H7 (cell line): ENCODE data around the gene LRFN3. TPM values are rescaled to one million over a fixed set of nuclear protein-coding genes. Genes with fewer than 3 reads are reported as not detected.

Experiments
- DNase-seq: peaks from one replicate; pipeline ENCODE4 v3.0.0; 2012
- H3K27me3 ChIP-seq: 2 replicates; pipeline ENCODE4 v1.6.0; 2011; ENCODE audit warnings: mild to moderate bottlenecking, low read length; ENCODE audit not compliant: control insufficient read depth, insufficient read depth
- H3K36me3 ChIP-seq: replicated peaks from 2 replicates; pipeline ENCODE4 v1.5.1; 2011; ENCODE audit warnings: low read length; ENCODE audit not compliant: control insufficient read depth, insufficient read depth
- H3K4me3 ChIP-seq: 2 replicates; pipeline ENCODE4 v1.5.1; 2011; ENCODE audit warnings: low read depth, mild to moderate bottlenecking, control low read depth, low read length, moderate library complexity; ENCODE audit not compliant: insufficient read depth
- total RNA-seq: library from RNA; depleted of rRNA; stranded (reverse); fragments of >200 nt; shearing (Covaris generic); gene quantifications from 2 replicates; pipeline ENCODE4 v1.2.3, GENCODE V29; 2014

Gene LRFN3
- total RNA-seq, 1 experiment from 2014 or later, result 9.9 TPM

DNA sequence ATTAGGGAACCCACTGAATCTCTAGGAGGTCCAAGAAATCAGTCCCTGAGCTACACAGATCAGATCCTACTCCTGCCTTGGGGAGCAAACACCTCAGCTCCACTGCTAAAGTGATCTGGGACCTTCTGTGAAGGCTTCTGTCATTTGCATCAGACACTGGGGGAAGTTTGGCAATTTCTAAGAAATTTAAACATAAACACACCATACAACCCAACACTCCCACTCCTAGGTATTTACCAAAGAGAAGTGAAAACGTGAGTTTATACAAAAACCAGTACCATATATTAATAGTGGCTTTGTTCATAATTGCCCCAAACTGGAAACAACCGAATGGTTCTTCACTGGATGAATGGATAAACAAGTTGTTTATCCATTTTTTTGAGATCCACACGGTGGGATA is 20.7 kb upstream of the LRFN3 start:
- no peaks in the 10 kb centered on the region for H3K36me3 ChIP-seq
- H3K4me3 ChIP-seq, result no peak overlapping the region
- H3K27me3 ChIP-seq, result no peaks in the 10 kb centered on the region
- DNase-seq, result no peak

DNA sequence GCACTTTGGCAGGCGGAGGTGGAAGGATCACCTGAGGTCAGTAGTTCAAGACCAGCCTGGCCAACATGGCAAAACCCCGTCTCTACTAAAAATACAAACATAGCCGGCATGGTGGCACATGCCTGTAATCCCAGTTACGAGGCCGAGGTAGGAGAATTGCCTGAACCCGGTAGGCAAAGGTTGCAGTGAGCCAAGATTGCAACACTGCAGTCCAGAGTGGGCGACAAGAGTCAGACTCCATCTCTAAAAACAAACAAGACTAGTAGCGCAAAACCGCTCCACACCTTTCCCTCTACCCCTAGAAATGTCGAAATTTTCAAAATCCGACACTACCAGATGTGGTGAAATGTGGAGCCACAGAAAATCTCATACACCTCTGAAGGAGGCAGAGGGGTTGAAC is 16.9 kb upstream of the LRFN3 start:
- Histone ChIP-seq H3K4me3 (no peak overlapping the region), H3K36me3 (no peaks in the 10 kb centered on the region), H3K27me3 (no peaks in the 10 kb centered on the region)
- DNase-seq, result no peak

DNA sequence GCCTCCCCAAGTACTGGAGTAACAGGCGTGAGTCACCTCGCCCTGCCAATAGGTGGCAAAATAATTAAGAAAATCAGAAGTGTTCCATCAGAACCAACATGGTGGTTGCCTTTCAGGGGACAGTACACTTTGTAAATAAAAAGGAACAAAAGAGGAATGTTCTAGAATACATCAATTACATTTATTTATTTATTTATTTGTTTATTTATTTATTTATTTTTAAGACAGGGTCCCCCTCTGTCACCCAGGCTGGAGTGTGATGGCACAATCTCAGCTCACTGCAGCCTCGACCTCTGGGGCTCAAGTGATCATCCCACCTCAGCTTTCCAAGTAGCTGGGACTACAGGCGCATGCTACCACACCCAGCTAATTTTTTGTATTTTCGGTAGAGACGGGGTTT is 15.2 kb upstream of the LRFN3 start:
- Histone ChIP-seq H3K36me3 (no peaks in the 10 kb centered on the region), H3K4me3 (no peak overlapping the region), H3K27me3 (no peaks in the 10 kb centered on the region)
- no peak for DNase-seq

DNA sequence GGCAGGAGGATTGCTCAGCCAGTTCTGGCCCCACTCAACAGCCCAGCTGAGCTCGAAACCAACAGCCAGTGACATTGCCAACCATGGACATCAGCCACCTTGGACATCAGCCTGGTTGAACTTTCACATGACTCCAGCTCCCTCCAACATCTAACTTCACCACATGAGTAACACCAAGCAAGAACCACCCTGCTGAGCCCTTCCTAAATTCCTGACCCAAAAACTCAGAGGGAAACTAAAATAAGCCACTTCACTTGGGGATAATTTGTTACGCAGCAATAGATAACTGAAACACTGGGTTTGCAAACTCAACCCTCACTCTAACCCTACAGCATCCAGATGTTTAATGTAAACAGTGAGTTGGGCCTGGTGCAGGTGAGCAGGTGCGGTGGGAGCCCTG is 10.7 kb upstream of the LRFN3 start:
- DNase-seq, result no peak
- no peaks in the 10 kb centered on the region for H3K27me3 ChIP-seq

DNA sequence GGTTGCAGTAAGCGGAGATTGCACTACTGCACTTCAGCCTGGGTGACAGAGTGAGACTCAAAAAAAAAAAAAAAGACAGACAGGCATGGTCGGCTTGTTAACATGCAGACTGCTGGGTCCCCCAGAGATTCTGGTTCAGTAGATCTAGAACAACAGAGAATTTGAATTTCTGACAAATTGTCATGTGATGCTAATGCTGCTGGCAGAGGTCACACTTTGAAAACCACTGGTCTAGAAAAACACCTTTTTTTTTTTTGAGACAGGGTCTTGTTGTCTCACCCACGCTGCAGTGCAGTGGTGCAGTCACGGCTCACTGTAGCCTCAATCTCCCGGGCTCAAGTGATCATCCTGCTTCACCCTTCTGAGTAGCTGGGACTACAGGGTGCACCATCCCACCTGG is 7.7 kb upstream of the LRFN3 start:
- no peak for DNase-seq
- Histone ChIP-seq H3K27me3 (no peaks in the 10 kb centered on the region), H3K4me3 (no peak overlapping the region), H3K36me3 (no peaks in the 10 kb centered on the region)

More for the DNA sequence above, 10.7 kb upstream of the LRFN3 start:
- Histone ChIP-seq H3K36me3 (no peaks in the 10 kb centered on the region), H3K4me3 (no peak overlapping the region)

DNA sequence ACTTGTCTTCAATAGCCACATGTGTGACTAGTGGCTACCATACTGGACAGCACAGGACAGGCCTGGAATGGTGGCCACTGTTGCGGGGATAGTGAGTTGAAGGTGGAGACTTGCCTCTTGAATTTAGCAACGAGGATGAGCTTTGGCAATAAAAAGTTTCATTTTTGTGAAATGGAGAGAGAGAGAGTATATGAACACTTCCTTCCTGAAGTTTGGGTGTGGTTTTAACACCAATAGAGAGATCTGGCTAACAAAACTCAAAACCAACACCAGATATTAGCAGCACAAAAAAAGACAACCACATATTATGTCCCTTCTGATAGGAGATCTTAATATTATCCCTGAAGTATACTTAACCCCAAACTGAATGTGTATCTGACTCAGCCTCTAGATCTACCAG is 6.3 kb upstream of the LRFN3 start:
- no peaks in the 10 kb centered on the region for H3K27me3 ChIP-seq
- H3K36me3 ChIP-seq, result no peaks in the 10 kb centered on the region
- H3K4me3 ChIP-seq, result no peak overlapping the region
- DNase-seq, result no peak

DNA sequence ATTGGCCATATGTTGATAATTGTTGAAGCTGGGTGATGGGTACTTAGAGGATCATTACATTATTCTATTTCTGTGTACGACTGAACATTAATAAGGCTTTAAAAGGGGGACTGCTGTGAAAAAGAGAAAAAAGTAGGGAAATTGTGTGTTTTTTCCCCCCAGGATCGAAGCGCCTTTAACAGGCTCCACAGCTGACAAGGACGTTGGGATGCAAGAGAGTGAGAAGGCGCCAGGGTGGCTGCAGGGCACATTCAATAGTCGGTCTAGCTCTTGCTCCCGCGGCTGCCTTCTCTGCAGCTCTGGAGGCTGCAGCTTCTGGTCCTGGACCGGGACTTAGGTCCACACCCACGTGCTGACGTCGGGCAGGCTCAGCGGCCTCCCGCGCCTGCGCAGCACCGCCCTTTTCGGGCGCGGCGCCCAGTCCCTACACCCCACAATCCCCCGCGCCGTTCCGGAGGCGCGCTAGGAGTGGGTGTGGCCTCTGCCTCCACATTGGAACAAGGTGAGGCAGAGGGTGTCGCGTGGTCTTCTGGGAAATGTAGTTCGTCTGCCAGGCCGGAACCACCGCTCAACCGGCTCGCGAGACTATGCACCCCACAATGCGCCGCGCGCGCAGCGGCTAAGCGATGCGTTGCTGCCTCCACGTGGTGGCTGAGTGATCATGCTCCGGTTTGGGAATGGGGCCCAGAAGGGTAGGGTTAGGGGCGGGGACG is 4.9 kb upstream of the LRFN3 start:
- Histone ChIP-seq H3K4me3 (peak overlapping the region; percentile 12; the same call in 1 of the 2 replicates), H3K36me3 (no peaks in the 10 kb centered on the region), H3K27me3 (no peaks in the 10 kb centered on the region)
- peak; percentile 99 for DNase-seq

DNA sequence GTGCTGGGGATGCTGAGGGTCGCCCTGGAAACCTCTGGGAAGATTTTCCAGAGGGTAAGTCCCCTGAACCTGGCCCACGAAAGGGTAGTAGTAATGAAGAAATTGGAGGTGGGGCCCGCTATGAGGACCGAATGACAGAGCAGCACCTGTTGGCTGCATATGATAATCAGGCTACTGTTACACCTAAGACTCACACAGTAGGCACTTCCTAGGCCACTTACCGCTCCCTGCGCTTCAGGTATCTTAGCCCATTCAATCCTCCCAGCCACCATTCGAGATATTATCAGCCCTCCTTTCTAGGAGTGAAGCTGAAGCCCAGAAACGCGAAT is 4.3 kb upstream of the LRFN3 start:
- no peak for DNase-seq
- H3K36me3 ChIP-seq, result no peaks in the 10 kb centered on the region
- no peaks in the 10 kb centered on the region for H3K27me3 ChIP-seq
- H3K4me3 ChIP-seq, result peak overlapping the region; percentile 8; the same call in 1 of the 2 replicates

DNA sequence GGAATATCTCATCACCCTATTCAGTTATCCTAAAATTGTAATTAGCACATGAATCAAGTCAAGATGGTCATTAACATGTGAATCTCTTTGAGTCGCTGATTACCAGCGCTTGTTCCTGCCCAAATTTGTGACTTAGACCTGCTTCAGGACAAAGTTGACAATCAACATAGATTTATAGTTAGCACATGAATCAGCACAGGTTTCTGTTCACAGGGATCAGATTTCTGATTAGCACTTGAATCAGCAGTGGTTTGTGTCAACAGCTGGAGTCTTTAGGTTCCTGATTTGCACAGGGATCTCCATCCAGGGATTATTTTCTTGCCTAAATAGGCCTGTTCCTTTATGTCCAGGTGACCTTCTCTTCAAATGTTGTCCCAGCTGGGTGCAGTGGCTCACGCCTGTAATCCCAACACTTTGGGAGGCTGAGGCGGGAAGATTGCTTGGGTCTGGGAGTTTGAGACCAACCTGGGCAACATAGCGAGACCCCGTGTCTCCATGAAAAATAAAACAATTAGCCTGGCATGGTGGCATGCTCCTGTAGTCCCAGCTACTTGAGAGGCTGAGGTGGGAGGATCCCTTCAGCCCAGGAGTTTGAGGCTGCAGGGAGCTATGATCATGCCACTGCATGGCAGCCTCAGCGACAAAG is 3.8 kb upstream of the LRFN3 start:
- peak; percentile 47 for DNase-seq
- no peaks in the 10 kb centered on the region for H3K27me3 ChIP-seq
- no peaks in the 10 kb centered on the region for H3K36me3 ChIP-seq
- no peak overlapping the region for H3K4me3 ChIP-seq

DNA sequence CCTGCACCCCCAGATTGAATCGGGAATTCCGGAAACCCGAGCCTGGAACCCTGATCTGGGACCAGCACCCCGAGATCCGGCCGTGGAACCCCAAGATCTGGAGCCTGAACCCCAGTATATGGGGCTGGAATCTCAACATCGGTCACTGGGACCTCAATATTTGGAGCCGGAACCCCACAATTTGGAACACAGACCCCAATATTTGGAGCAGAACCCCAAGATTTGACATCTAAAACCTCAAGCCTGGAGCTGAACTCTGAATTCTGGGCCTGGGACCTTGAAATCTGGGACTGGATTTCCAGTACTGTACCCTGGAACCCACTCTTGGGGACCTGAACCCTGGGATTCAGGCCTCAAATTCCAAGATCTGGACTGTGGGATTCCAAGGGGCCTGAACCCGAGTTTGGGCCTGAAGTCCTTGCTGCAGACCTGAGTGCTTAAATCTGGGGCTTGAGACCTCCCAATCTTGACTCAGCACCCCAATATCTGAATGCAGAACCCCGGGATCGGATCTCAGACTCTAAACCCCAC is 629 bp downstream of the LRFN3 start:
- no peaks in the 10 kb centered on the region for H3K36me3 ChIP-seq
- DNase-seq, result peak; percentile 45
- no peaks in the 10 kb centered on the region for H3K27me3 ChIP-seq
- H3K4me3 ChIP-seq, result peak overlapping the region; percentile 51

DNA sequence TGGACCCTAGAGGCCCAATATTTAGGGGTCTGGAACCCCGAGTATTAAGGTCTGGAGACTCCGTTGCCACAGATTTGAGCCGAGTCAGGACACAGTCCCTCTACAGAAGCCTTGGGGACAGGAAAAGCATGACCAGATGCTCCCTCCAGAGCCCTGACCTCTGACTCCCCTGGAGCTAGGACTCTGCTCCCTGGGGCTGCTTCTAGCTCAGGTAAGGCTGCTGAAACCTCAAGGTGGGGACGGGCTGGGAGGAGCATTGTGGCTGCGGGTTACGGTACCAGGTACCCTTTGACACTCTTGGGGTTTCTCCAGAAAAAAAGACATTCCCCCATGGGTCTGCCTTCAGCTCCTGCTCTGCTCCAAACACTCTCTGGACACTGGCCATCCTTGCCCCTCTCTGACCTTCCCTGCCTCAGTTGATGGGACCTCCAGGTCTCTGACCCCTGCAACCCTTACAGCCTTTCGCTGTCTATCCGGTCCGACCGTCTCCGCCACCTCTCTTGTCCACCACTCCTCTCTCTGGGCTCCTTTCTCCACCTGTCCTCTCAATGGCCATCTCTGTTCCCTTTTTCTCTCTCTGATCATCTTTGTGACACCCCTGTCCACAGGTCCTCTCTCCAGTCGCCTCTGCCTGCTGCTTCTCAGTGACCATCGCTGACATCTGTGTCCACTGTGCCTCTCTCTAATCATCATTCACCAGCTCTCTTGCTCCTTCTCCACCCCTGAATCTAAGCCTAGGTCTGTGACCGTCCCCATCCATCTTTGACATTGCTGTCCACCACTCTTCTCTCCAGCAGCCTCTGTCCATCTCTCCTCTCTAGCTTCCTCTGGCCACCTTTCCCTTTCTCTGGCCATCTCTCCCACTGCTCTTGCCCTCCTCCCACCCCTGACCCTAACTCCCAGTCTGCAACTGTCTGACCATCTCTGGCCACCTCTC is 1.4 kb downstream of the LRFN3 start:
- DNase-seq, result peak; percentile 61
- H3K27me3 ChIP-seq, result no peaks in the 10 kb centered on the region

DNA sequence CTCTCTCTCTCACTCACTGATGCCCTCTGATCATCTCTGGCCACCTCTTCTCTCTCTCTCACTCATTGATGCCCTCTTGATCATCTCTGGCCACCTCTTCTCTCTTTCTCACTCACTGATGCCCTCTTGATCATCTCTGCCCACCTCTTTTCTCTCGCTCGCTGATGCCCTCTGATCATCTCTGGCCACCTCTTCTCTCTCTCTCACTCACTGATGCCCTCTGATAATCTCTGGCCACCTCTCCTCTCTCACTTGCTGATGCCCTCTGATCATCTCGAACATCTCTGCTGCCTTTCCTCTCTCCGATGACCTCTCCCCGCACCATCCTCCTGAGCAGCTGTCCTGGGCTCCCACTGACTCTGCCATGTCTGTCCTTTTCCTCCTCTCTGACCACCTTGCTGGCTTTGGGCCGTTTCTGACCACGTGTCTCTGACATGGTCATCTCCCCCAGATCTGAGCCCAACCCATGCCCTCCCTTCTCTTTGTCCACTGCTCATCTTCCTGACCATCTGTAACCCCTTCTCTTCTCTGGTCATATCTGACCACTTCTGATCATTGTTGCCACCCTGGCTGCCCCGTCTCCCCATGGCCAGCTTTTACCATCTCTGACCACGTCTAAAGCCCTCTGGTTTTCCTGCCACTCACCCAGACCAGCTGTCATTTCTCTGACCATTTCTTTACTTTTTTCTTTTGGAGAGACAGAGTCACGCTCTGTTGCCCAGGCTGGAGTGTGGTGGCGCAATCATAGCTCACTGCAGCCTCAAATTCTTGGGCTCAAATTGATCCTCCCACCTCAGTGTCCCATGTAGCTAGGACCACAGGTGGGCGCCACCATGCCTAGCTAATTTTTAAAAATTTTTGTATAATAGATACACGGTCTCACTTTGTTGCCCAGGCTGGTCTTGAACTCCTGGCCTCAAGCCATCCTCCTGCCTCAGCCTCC is 2.4 kb downstream of the LRFN3 start:
- Histone ChIP-seq H3K27me3 (no peaks in the 10 kb centered on the region), H3K36me3 (no peaks in the 10 kb centered on the region; the same call in 1 of the 2 replicates), H3K4me3 (no peak overlapping the region)
- DNase-seq, result no peak

More for the DNA sequence above, 1.4 kb downstream of the LRFN3 start:
- Histone ChIP-seq H3K4me3 (peak overlapping the region; percentile 51), H3K36me3 (no peaks in the 10 kb centered on the region; the same call in 1 of the 2 replicates)

DNA sequence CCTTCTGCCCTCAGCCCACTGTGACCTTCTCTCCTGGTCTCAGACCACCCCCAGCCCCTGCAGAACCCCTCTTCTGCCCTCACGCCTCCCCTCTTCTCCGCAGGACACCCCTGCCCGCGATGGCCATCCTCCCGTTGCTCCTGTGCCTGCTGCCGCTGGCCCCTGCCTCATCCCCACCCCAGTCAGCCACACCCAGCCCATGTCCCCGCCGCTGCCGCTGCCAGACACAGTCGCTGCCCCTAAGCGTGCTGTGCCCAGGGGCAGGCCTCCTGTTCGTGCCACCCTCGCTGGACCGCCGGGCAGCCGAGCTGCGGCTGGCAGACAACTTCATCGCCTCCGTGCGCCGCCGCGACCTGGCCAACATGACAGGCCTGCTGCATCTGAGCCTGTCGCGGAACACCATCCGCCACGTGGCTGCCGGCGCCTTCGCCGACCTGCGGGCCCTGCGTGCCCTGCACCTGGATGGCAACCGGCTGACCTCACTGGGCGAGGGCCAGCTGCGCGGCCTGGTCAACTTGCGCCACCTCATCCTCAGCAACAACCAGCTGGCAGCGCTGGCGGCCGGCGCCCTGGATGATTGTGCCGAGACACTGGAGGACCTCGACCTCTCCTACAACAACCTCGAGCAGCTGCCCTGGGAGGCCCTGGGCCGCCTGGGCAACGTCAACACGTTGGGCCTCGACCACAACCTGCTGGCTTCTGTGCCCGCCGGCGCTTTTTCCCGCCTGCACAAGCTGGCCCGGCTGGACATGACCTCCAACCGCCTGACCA is 3.3 kb downstream of the LRFN3 start:
- no peaks in the 10 kb centered on the region; the same call in 1 of the 2 replicates for H3K36me3 ChIP-seq
- DNase-seq, result peak; percentile 50
- no peaks in the 10 kb centered on the region for H3K27me3 ChIP-seq
- H3K4me3 ChIP-seq, result no peak overlapping the region
